GM19452 (cell line): ENCODE data around the gene SCYGR5.
"Not testable (repeated sequence)": the region's sequence is repeated elsewhere in the genome, so short reads cannot be mapped to it uniquely, and the experiment has no call there.

ENCODE experiments used
- ATAC-seq: cut with Tn5 transposase; IDR thresholded peaks from one replicate; pipeline ENCODE4 v1.9.1; 2021; ENCODE audit not compliant: unreplicated experiment

The SCYGR5 gene

DNA sequence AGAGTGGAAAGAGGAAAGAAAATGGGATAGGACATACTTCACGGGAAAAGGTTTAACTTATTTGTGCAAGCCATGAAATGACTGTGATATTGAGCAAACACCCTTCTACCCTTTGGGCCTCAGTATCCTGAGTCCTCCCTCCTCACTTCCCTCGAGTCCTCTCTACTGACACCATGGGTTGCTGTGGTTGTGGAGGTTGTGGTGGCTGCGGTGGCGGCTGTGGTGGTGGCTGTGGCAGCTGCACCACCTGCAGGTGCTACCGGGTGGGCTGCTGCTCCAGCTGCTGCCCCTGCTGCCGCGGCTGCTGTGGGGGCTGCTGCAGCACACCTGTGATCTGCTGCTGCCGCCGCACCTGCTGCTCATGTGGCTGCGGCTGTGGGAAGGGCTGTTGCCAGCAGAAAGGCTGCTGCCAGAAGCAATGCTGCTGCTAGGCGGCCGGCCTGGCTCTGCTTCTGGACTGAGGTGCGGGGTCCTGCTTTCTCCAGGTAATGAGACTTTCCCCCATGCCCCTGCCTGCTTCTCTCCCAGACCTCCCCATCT is at the start of gene SCYGR5:
TSS of gene SCYGR5 (plus strand) at position 174 of the 540 bp plus-strand sequence. CDS start at position 174, 0 bp downstream.
- not testable (repeated sequence) for ATAC-seq

DNA sequence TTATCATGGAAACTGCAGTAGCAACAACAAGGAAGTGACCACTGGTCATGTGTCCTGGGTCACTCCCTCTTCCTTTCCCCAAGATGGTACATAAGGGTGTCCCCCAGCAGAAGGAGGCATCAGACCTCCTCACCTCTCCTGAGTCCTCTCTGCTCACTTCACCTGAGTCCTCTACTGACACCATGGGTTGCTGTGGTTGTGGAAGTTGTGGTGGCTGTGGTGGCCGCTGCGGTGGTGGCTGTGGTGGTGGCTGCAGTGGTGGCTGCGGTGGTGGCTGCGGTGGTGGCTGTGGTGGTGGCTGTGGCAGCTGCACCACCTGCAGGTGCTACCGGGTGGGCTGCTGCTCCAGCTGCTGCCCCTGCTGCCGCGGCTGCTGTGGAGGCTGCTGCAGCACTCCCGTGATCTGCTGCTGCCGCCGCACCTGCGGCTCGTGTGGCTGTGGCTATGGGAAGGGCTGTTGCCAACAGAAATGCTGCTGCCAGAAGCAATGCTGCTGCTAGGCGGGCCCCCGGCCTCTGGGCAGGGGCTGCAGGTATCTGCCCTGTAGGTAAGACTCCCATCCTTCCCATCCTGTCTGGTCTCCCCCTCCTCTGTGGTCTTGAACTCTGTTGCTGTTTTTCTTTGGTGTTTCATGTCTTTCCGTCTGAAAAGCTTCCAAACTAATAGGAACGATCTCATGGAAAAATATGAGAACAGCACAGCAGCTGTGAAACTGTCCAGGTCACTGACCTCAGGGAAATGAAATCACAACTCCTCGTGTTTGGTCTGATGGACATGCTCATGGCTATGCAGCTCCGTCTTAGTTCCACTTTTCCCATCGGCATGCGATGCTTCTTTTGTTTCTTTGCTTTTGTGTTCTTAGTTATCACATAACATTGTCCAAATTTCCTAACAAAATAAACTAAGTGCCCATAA is 49.0 kb upstream of the SCYGR5 start, which contains the start of gene SCYGR4:
TSS of gene SCYGR4 (plus strand) at position 183 of the 915 bp plus-strand sequence. CDS start at position 183, 0 bp downstream.
- no peak for ATAC-seq

- ATAC-seq = no peak
Measured at GRCh38 chr2:227623226-227623625, 43.4 kb upstream of the SCYGR5 start.

DNA sequence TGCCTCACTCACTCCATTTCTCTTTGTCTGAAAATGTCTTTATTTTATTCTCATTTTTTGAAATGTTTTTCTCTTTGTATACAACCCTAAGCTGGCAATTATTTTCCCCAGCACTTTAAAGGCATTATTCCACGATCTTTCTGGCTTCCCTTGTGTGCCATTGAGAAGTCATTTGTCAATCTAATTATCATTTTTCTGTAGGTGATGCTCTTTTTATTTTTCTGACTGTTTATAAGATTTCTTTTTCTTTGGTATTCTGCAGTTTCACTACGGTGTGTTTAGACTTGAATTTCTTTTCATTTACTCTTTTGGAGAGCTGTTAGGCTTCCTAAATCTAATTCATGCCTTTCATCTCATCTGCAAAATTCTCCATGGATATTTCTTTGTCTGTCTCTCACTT is 41.2 kb upstream of the SCYGR5 start:
- no peak for ATAC-seq

DNA sequence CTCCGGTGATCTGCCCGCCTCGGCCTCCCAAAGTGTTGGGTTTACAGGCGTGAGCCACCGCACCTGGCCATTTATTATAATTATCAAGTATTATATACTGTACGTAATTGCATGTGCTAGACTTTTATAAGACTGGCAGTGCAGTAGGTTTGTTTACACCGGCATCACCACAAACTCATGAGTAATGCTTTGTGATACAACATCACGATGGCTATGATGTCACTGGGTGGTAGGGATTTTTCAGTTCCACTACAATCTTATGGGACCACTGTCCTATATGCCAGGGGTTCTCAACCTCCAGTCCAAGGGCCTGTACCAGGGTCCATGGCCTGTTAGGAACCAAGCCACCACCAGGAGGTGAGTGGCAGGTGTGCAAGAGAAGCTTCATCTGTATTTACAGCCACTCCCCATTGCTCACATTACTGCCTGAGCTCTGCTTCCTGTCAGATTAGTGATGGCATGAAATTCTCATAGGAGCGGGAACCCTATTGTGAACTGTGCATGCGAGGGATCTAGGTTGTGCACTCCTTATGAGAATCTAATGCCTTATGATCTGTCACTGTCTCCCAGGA is 39.9 kb upstream of the SCYGR5 start:
- ATAC-seq = no peak

- ATAC-seq = peak; percentile 84
Measured at GRCh38 chr2:227627769-227628168, 38.8 kb upstream of the SCYGR5 start.

DNA sequence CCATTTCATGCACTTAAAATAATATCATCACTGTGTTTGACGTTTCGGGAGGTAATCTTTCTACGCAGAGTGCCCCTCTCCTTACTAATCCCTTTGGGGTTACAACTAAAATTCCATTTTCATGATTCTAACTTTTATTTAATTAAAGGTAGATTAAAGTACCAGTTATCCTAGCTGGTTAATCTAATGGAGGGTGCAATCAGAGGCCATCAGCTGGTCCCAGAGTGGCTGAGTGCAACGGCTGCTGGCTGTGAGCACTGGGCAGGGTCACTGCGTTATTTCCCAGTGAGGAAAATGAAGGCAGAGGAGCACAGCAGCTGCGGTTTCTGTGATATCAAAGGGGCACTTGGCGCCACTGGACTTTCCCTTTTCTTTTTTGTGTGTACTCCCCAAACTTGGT is 37.2 kb upstream of the SCYGR5 start:
- ATAC-seq = no peak

GRCh38 chr2:227630322-227630721 is 36.3 kb upstream of the SCYGR5 start:
- no peak for ATAC-seq

DNA sequence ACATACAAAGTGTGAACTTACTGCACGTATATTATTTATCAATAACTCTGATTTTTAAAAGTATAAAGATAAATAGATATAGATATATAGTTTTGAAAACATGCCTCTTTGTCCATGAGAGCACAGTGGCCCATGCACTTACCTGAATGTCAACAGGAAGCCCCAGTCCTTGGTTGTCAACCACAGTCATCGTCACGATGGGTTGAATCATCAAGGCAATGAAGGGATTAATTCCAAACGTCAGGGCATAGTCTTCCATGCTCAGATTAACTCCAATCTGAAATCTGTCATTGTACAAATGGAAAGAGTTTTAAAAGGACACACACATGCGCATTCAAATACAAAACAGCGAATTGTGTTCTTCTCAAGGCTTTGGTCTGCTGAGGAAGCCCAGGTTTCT is 33.8 kb upstream of the SCYGR5 start:
- ATAC-seq = no peak

DNA sequence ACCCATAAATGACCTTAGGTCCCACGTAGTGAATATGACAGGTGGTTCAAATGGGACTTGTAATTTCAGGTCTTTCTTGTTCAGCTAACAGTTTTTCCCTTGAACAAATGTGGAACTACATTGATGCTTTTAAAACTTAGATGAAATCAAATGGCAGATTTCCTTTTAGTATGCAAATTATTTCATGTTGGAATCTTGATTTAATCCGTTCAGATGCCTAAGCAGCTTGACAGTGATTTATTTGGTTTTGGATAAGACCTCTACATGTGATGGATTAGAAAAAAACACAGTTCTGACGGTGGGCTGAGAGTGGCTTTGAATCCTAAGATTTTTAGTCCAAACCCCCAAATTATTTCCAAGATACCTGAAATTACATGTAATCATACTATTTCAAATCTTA is 32.4 kb upstream of the SCYGR5 start:
- no peak for ATAC-seq

- no peak for ATAC-seq
Measured at GRCh38 chr2:227642656-227643055, 23.9 kb upstream of the SCYGR5 start.

GRCh38 chr2:227643990-227644551 is 22.5 kb upstream of the SCYGR5 start:
- no peak for ATAC-seq

DNA sequence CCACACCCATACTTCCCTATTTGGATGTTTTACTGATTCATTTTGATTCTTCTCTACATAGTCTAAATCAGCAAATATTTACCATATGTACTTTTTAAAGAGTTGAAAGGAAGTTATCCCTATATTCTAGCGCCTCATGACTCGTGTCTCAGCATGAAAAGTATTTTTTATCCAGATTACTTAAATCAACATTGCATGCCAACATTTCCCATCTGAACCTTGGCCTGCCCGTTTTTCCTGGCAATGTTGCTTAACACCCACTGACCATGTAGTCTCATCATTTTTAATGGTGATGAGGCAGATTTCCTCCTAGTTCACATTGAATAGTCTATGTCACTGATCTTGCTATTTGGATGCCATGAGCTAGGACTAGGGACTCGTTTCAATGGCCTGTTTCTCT is 13.2 kb upstream of the SCYGR5 start:
- no peak for ATAC-seq

DNA sequence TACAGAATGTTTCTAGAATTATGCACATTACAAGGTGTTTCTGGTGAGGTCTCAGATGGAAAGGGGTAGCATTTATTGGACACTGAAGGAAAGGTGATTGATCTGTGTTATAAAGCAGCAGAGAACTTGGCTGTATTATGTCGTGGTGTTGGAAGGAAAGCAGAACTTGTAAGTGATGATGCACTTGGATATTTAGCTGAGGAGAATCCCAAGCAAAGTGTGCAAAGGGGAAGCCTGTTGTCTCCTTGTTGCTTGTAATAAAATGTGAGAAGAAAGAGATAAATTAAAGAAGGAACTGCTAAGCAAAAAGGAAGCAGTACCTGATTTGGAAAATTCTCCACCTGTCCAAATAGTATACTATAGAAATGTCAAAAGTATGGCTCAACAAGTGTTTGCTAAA is 12.2 kb upstream of the SCYGR5 start:
- no peak for ATAC-seq

GRCh38 chr2:227655454-227655853 is 11.2 kb upstream of the SCYGR5 start:
- ATAC-seq = no peak

GRCh38 chr2:227657199-227657845 is 9.3 kb upstream of the SCYGR5 start:
- ATAC-seq = no peak

- no peak for ATAC-seq
Measured at GRCh38 chr2:227661025-227661649, 5.5 kb upstream of the SCYGR5 start.

DNA sequence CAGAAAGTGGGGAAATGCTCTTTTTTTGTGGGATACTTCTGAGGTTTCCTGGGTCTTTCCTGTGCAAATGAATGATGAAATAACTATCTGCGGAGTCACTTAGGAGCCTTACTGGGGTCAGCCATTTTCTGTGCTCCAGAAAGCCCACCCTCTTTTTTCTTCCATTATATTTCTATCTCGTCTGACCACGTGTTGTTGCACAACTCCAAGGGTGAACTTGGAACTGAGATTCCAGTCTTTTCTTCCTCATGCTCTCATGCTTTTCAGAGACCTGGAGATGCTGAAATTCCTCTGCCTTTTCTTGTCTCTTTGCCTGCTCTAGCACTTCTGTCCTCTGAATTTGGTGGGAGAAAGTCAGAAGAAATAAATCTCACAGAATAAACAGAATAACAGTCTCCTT is 4.8 kb upstream of the SCYGR5 start:
- ATAC-seq = no peak

DNA sequence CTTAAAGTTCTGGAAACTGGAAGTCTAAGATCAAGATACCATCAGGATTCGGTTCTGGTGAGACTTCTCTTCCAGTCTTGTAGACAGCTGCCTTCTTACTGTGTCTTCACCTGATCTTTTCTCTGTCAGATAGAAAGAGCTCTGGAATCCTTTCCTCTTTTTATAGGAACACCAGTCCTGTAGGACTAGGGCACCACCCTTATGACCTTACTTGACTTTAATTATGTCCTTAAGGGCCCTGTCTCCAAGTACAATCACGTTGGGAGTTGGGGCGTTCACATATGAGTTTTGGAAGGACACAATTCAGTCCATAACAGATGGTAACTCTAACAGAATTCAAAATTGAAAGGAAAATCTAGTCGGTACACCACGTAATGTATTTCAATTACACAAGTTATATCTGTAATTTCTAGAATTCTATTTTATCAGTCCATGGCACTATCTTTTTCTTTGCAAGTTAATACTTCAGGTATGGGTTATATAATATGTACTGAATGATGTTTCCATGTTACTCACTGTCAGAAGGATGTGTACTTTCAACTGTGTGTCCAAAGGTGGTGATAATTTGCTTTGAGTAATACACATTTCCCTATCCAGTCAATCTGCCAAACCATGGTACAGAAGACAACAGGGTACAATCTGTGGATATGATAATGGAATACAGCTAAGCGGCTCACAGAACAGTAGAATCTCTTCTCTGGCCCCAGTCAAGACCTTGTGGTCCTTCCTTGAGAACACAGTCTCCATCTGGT is 1.2 kb upstream of the SCYGR5 start:
- ATAC-seq = no peak
